Liver (tissue), 9 donors: ENCODE results near the gene PRSS33. TPM values are rescaled to one million over a fixed set of nuclear protein-coding genes. Genes with fewer than 3 reads are reported as not detected.

Source experiments
- DNase-seq: peaks from one replicate; pipeline ENCODE4 v3.0.0-alpha.2; 2017; ENCODE audit warnings: low spot score
- H3K27ac ChIP-seq, 2 donors: one replicate each; pipeline ENCODE4 v1.7.0; 2013; ENCODE audit warnings: inconsistent platforms in 2 of 2, low read length in 2 of 2, control low read depth in 1 of 2, low read depth in 1 of 2, mild to moderate bottlenecking in 1 of 2
- H3K27me3 ChIP-seq, 4 donors: one replicate each; pipeline versions ENCODE4 v1.6.1 to v1.7.0; 2013; ENCODE audit warnings: low read length in 3 of 4, inconsistent platforms in 1 of 4, mild to moderate bottlenecking in 1 of 4, moderate library complexity in 1 of 4; ENCODE audit not compliant: control insufficient read depth in 4 of 4, insufficient read depth in 4 of 4
- H3K36me3 ChIP-seq, 4 donors: one replicate each; pipeline versions ENCODE4 v1.6.1 to v1.7.0; 2013; ENCODE audit warnings: low read length in 3 of 4, mild to moderate bottlenecking in 3 of 4, low read depth in 1 of 4, moderate library complexity in 1 of 4; ENCODE audit not compliant: control insufficient read depth in 4 of 4, insufficient read depth in 3 of 4
- H3K4me1 ChIP-seq, 4 donors: one replicate each; pipeline versions ENCODE4 v1.6.1 to v1.7.0; 2013; ENCODE audit warnings: low read length in 3 of 4, mild to moderate bottlenecking in 3 of 4, moderate library complexity in 1 of 4; ENCODE audit not compliant: control insufficient read depth in 4 of 4, insufficient read depth in 4 of 4
- H3K4me3 ChIP-seq, 3 donors: one replicate each; pipeline versions ENCODE4 v1.6.1 to v1.7.0; 2013; ENCODE audit warnings: low read length in 3 of 3, control low read depth in 1 of 3, low read depth in 1 of 3, mild to moderate bottlenecking in 1 of 3
- H3K9ac ChIP-seq, 2 donors: one replicate each; pipeline ENCODE4 v1.7.0; 2013; ENCODE audit warnings: low read length in 2 of 2, mild to moderate bottlenecking in 2 of 2, moderate library complexity in 2 of 2, control low read depth in 1 of 2, low read depth in 1 of 2
- H3K9me3 ChIP-seq, 4 donors: one replicate each; pipeline versions ENCODE4 v1.6.1 to v1.7.0; 2013; ENCODE audit warnings: low read length in 3 of 4; ENCODE audit not compliant: control insufficient read depth in 4 of 4
- EGR1 ChIP-seq, 2 donors: IDR thresholded peaks; 2 replicates each; pipeline ENCODE4 v1.6.1; 2016 to 2018; ENCODE audit warnings: antibody characterized with exemption in 2 of 2, low read depth in 2 of 2
- FOXA1 ChIP-seq: IDR thresholded peaks from 2 replicates; pipeline ENCODE4 v1.6.1; 2016; ENCODE audit warnings: antibody characterized with exemption
- FOXA2 ChIP-seq: IDR thresholded peaks from 2 replicates; pipeline ENCODE4 v1.6.1; 2016; ENCODE audit warnings: antibody characterized with exemption
- GABPA ChIP-seq, 2 donors: IDR thresholded peaks in 1 of 2; conservative IDR thresholded peaks in 1 of 2; 2 replicates each; pipeline ENCODE4 v1.6.1; 2016; ENCODE audit warnings: antibody characterized with exemption in 2 of 2, mild to moderate bottlenecking in 1 of 2, moderate library complexity in 1 of 2
- HNF4A ChIP-seq, 2 donors: conservative IDR thresholded peaks; 2 replicates each; pipeline ENCODE4 v1.6.1; 2016; ENCODE audit warnings: antibody characterized with exemption in 2 of 2, mild to moderate bottlenecking in 2 of 2
- HNF4G ChIP-seq: IDR thresholded peaks from 2 replicates; pipeline ENCODE4 v1.6.1; 2016; ENCODE audit warnings: antibody characterized with exemption
- JUND ChIP-seq, 2 donors: IDR thresholded peaks; 2 replicates each; pipeline ENCODE4 v1.6.1; 2016; ENCODE audit warnings: antibody characterized with exemption in 2 of 2
- NR2F2 ChIP-seq: IDR thresholded peaks from 2 replicates; pipeline ENCODE4 v1.6.1; 2016; ENCODE audit warnings: antibody characterized with exemption
- RAD21 ChIP-seq, 2 donors: IDR thresholded peaks; 2 replicates each; pipeline ENCODE4 v1.6.1; 2016; ENCODE audit warnings: antibody characterized with exemption in 2 of 2, mild to moderate bottlenecking in 2 of 2
- RXRA ChIP-seq, 2 donors: IDR thresholded peaks; 2 replicates each; pipeline ENCODE4 v1.6.1; 2017 to 2018; ENCODE audit warnings: antibody characterized with exemption in 2 of 2, mild to moderate bottlenecking in 1 of 2
- SP1 ChIP-seq: IDR thresholded peaks from 2 replicates; pipeline ENCODE4 v1.6.1; 2018; ENCODE audit warnings: antibody characterized with exemption, mild to moderate bottlenecking
- TAF1 ChIP-seq: conservative IDR thresholded peaks from 2 replicates; pipeline ENCODE4 v1.6.1; 2016; ENCODE audit warnings: antibody characterized with exemption, mild to moderate bottlenecking
- YY1 ChIP-seq: IDR thresholded peaks from 2 replicates; pipeline ENCODE4 v1.6.1; 2016; ENCODE audit warnings: antibody characterized with exemption, mild to moderate bottlenecking
- WGBS: extraction: QIAGEN DNeasy Blood & Tissue Kit; methylation state at CpG from one replicate; pipeline ENCODE4 v1.1.7; 2013; 5-methylcytosine and 5-hydroxymethylcytosine counted together
- polyA plus RNA-seq, 2 donors: library from polyadenylated mRNA; stranded (reverse) in 1 of 2; unstranded in 1 of 2; fragments of 200-250 nt in 1 of 2; fragments of >200 nt in 1 of 2; fragmentation: Nextera tagmentation in 1 of 2; extraction: Ambion mirVana in 1 of 2; gene quantifications; one replicate each; pipeline versions ENCODE4 v1.2.1 to v1.2.3, GENCODE V29; 2013 to 2015
- total RNA-seq, 2 donors: library from RNA; depleted of rRNA; stranded (reverse); fragments of >200 nt; gene quantifications; one replicate each; pipeline ENCODE4 v1.2.3, GENCODE V29; 2014
- TF ChIP-seq, protein P1 (sequence below): IDR thresholded peaks from 2 replicates; pipeline ENCODE4 v1.6.1; 2016; ENCODE audit warnings: antibody characterized with exemption
- TF ChIP-seq, protein P2 (sequence below): IDR thresholded peaks from 2 replicates; pipeline ENCODE4 v1.6.1; 2016; ENCODE audit warnings: antibody characterized with exemption, mild to moderate bottlenecking
- TF ChIP-seq, protein P3 (sequence below): IDR thresholded peaks from 2 replicates; pipeline ENCODE4 v1.6.1; 2016; ENCODE audit warnings: antibody characterized with exemption
- TF ChIP-seq, protein P4 (sequence below): IDR thresholded peaks from 2 replicates; pipeline ENCODE4 v1.6.1; 2016; ENCODE audit warnings: antibody characterized with exemption
- TF ChIP-seq, protein P5 (sequence below): fragments of 150-350 bp; IDR thresholded peaks from 2 replicates; pipeline ENCODE4 v1.5.1; 2017; ENCODE audit warnings: improper control_type of control experiment, low read depth, low read length; ENCODE audit not compliant: missing input control
- donor health status: healthy.
- donor health status: healthy.
- donor health status: healthy.
- donor health status: healthy.
- donor health status: healthy.

Gene PRSS33
- total and polyA plus RNA-seq, 4 donors: not detected

DNA sequence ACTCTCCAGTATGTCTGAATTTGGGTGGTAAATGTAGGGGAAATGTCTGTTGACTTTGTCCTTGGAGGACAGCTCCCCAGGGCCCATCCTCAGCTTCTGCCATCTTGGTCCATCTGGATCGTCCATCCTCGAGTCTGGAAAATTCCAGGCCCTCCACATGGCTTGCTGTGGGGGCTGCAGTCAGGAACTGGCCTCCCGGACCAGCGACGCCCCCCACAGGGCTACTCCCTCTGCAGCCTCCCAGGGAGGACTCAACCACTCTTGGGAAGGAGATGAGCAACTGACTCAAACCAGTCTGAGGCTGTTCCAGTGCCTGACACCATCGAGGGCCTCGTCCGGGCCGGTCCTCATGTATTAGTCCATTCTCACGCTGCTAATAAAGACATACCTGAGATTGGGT, 37.3 kb upstream of the PRSS33 start:
- H3K9me3 ChIP-seq: no peaks in the 10 kb centered on the region
- no peaks in the 10 kb centered on the region for H3K4me1 ChIP-seq
- H3K27ac ChIP-seq: no peak overlapping the region
- no peak overlapping the region for H3K4me3 ChIP-seq
- H3K9ac ChIP-seq: no peak overlapping the region
- no peak for DNase-seq
- H3K27me3 ChIP-seq: peaks cover 0 to 3% (median 0%) of the 10 kb centered on the region in 4 donors
- H3K36me3 ChIP-seq: no peaks in the 10 kb centered on the region
- WGBS: 80% methylated on average over 10 of the region's 10 CpGs
- TF ChIP-seq GABPA (IDR thresholded peaks at IDR 0.05 in 1 of 2, conservative IDR thresholded peaks at IDR 0.05 in 1 of 2) (no peak), HNF4G (no peak), FOXA2 (no peak), NR2F2 (no peak), FOXA1 (no peak), HNF4A (conservative IDR thresholded peaks at IDR 0.05) (no peak)
- TF ChIP-seq, protein P1, sequence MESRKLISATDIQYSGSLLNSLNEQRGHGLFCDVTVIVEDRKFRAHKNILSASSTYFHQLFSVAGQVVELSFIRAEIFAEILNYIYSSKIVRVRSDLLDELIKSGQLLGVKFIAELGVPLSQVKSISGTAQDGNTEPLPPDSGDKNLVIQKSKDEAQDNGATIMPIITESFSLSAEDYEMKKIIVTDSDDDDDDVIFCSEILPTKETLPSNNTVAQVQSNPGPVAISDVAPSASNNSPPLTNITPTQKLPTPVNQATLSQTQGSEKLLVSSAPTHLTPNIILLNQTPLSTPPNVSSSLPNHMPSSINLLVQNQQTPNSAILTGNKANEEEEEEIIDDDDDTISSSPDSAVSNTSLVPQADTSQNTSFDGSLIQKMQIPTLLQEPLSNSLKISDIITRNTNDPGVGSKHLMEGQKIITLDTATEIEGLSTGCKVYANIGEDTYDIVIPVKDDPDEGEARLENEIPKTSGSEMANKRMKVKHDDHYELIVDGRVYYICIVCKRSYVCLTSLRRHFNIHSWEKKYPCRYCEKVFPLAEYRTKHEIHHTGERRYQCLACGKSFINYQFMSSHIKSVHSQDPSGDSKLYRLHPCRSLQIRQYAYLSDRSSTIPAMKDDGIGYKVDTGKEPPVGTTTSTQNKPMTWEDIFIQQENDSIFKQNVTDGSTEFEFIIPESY: no peak
- TF ChIP-seq, protein P2, sequence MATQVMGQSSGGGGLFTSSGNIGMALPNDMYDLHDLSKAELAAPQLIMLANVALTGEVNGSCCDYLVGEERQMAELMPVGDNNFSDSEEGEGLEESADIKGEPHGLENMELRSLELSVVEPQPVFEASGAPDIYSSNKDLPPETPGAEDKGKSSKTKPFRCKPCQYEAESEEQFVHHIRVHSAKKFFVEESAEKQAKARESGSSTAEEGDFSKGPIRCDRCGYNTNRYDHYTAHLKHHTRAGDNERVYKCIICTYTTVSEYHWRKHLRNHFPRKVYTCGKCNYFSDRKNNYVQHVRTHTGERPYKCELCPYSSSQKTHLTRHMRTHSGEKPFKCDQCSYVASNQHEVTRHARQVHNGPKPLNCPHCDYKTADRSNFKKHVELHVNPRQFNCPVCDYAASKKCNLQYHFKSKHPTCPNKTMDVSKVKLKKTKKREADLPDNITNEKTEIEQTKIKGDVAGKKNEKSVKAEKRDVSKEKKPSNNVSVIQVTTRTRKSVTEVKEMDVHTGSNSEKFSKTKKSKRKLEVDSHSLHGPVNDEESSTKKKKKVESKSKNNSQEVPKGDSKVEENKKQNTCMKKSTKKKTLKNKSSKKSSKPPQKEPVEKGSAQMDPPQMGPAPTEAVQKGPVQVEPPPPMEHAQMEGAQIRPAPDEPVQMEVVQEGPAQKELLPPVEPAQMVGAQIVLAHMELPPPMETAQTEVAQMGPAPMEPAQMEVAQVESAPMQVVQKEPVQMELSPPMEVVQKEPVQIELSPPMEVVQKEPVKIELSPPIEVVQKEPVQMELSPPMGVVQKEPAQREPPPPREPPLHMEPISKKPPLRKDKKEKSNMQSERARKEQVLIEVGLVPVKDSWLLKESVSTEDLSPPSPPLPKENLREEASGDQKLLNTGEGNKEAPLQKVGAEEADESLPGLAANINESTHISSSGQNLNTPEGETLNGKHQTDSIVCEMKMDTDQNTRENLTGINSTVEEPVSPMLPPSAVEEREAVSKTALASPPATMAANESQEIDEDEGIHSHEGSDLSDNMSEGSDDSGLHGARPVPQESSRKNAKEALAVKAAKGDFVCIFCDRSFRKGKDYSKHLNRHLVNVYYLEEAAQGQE: no peak
- TF ChIP-seq, protein P3, sequence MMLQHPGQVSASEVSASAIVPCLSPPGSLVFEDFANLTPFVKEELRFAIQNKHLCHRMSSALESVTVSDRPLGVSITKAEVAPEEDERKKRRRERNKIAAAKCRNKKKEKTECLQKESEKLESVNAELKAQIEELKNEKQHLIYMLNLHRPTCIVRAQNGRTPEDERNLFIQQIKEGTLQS: no peak

DNA sequence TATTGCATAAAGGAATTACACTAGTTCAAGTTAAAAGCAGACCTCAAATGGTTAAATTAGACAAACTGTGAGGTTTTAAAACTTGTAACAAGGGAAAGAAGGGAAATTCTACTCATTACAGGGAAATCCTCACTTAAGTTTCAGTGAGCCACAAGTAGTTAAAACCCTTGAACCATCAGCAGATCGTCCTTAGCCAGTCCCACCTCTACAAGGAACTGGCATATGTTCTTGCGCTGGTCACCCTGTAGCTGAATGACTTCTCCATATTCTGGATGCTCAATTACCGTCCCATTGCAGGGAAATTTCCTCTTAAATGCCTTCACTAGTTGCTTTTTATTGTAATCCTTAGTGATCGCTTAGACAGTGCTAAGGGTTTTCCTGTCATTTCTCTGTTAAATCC, 35.1 kb upstream of the PRSS33 start:
- WGBS: 69% methylated on average over 4 of the region's 4 CpGs
- no peaks in the 10 kb centered on the region for H3K9me3 ChIP-seq
- no peak overlapping the region for H3K4me3 ChIP-seq
- TF ChIP-seq RAD21 (IDR thresholded peaks at IDR 0.05) (no peak), YY1 (no peak), EGR1 (IDR thresholded peaks at IDR 0.05; ENCODE audit: low read depth in 2 of 2) (no peak), JUND (IDR thresholded peaks at IDR 0.05) (no peak), GABPA (IDR thresholded peaks at IDR 0.05 in 1 of 2, conservative IDR thresholded peaks at IDR 0.05 in 1 of 2) (no peak), FOXA2 (no peak), RXRA (IDR thresholded peaks at IDR 0.05) (no peak), TAF1 (no peak), HNF4A (conservative IDR thresholded peaks at IDR 0.05) (no peak), SP1 (no peak), HNF4G (no peak), FOXA1 (no peak), NR2F2 (no peak)
- TF ChIP-seq, protein P1: no peak
- TF ChIP-seq, protein P4, sequence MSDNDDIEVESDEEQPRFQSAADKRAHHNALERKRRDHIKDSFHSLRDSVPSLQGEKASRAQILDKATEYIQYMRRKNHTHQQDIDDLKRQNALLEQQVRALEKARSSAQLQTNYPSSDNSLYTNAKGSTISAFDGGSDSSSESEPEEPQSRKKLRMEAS: no peak
- TF ChIP-seq, protein P2: no peak
- TF ChIP-seq, protein P5, sequence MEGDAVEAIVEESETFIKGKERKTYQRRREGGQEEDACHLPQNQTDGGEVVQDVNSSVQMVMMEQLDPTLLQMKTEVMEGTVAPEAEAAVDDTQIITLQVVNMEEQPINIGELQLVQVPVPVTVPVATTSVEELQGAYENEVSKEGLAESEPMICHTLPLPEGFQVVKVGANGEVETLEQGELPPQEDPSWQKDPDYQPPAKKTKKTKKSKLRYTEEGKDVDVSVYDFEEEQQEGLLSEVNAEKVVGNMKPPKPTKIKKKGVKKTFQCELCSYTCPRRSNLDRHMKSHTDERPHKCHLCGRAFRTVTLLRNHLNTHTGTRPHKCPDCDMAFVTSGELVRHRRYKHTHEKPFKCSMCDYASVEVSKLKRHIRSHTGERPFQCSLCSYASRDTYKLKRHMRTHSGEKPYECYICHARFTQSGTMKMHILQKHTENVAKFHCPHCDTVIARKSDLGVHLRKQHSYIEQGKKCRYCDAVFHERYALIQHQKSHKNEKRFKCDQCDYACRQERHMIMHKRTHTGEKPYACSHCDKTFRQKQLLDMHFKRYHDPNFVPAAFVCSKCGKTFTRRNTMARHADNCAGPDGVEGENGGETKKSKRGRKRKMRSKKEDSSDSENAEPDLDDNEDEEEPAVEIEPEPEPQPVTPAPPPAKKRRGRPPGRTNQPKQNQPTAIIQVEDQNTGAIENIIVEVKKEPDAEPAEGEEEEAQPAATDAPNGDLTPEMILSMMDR: no peak
- TF ChIP-seq, protein P3: no peak
- H3K9ac ChIP-seq: no peak overlapping the region
- no peaks in the 10 kb centered on the region for H3K4me1 ChIP-seq
- DNase-seq: no peak
- no peak overlapping the region for H3K27ac ChIP-seq
- peaks cover 0 to 3% (median 0%) of the 10 kb centered on the region in 4 donors for H3K27me3 ChIP-seq
- H3K36me3 ChIP-seq: no peaks in the 10 kb centered on the region
